ENCODE measurements around the gene SPEF1. TPM values are rescaled to one million over a fixed set of nuclear protein-coding genes. Genes with fewer than 3 reads are reported as not detected.
"Not testable (repeated sequence)": the region's sequence is repeated elsewhere in the genome, so short reads cannot be mapped to it uniquely, and the experiment has no call there.

The SPEF1 gene
- total RNA-seq, 3 donors from 2014 or later = 0.19 TPM; not detected in 2

- H3K4me3 ChIP-seq = no peak overlapping the region
- peaks cover 34% of the 10 kb centered on the region for H3K4me1 ChIP-seq (ENCODE audit: low read depth)
- TF ChIP-seq CTCF (IDR thresholded peaks at IDR 0.05) = no peak
- ATAC-seq = peak; percentile 37
- H3K36me3 ChIP-seq (ENCODE audit: low read depth) = no peaks in the 10 kb centered on the region
- peak; percentile 59 to 81 (median 63) for DNase-seq
- intact Hi-C loops (cut with DNase I, micrococcal nuclease) = no loop called here
- no peaks in the 10 kb centered on the region for H3K9me3 ChIP-seq
These were observed 16.5 kb upstream of the SPEF1 start for GRCh38 chr20:3797592-3798372.

GRCh38 chr20:3797226-3797545, 15.9 kb upstream of the SPEF1 start:
- Histone ChIP-seq H3K9me3 (no peaks in the 10 kb centered on the region), H3K4me3 (no peak overlapping the region), H3K4me1 (ENCODE audit: low read depth) (peaks cover 34% of the 10 kb centered on the region), H3K36me3 (ENCODE audit: low read depth) (no peaks in the 10 kb centered on the region)
- ATAC-seq = no peak
- intact Hi-C loops (cut with DNase I, micrococcal nuclease) = no loop called here
- peak in 2 of 3 donors; percentile 34 to 52 for DNase-seq
- no peak for TF ChIP-seq CTCF (IDR thresholded peaks at IDR 0.05)

GRCh38 chr20:3796477-3797225, 15.4 kb upstream of the SPEF1 start:
- peak overlapping the region; percentile 17 for H3K4me3 ChIP-seq
- no peaks in the 10 kb centered on the region for H3K36me3 ChIP-seq (ENCODE audit: low read depth)
- no peaks in the 10 kb centered on the region for H3K9me3 ChIP-seq
- H3K4me1 ChIP-seq (ENCODE audit: low read depth) = peaks cover 34% of the 10 kb centered on the region
- intact Hi-C loops (cut with DNase I, micrococcal nuclease) = no loop called here
- peak in 2 of 3 donors; percentile 59 to 73 for DNase-seq
- TF ChIP-seq CTCF (IDR thresholded peaks at IDR 0.05) = no peak
- peak; percentile 1 for ATAC-seq

GRCh38 chr20:3795511-3796468, 14.5 kb upstream of the SPEF1 start, which contains the start of gene CDC25B:
CDC25B (plus strand) TSS chr20:3796310; CDS start chr20:3796532, 222 bp downstream.
- ATAC-seq = peak; percentile 87
- TF ChIP-seq CTCF (IDR thresholded peaks at IDR 0.05) = no peak
- Histone ChIP-seq H3K36me3 (ENCODE audit: low read depth) (no peaks in the 10 kb centered on the region), H3K4me3 (peak within 1 kb of the TSS; percentile 35), H3K4me1 (ENCODE audit: low read depth) (peaks cover 34% of the 10 kb centered on the region), H3K9me3 (no peaks in the 10 kb centered on the region)
- peak; percentile 96 to 98 (median 97) for DNase-seq
- intact Hi-C loops (cut with DNase I, micrococcal nuclease) = no loop called here

GRCh38 chr20:3794701-3795420, 13.6 kb upstream of the SPEF1 start:
- intact Hi-C loops (cut with DNase I, micrococcal nuclease) = no loop called here
- ATAC-seq (no peak), DNase-seq (peak in 1 of 3 donors; percentile 63)
- no peak for TF ChIP-seq CTCF (IDR thresholded peaks at IDR 0.05)
- Histone ChIP-seq H3K4me3 (no peak overlapping the region), H3K9me3 (no peaks in the 10 kb centered on the region), H3K4me1 (ENCODE audit: low read depth) (peaks cover 33% of the 10 kb centered on the region), H3K36me3 (ENCODE audit: low read depth) (no peaks in the 10 kb centered on the region)

GRCh38 chr20:3794168-3794567, 12.9 kb upstream of the SPEF1 start:
- ATAC-seq; intact Hi-C loops (cut with DNase I, micrococcal nuclease); DNase-seq; H3K36me3 ChIP-seq (ENCODE audit: low read depth); H3K9me3 ChIP-seq; H3K4me3 ChIP-seq: not testable (repeated sequence)
- peaks cover 26% of the 10 kb centered on the region for H3K4me1 ChIP-seq (ENCODE audit: low read depth)

GRCh38 chr20:3789201-3789600, 8.0 kb upstream of the SPEF1 start:
- H3K36me3 ChIP-seq (ENCODE audit: low read depth); DNase-seq; ATAC-seq; intact Hi-C loops (cut with DNase I, micrococcal nuclease); H3K9me3 ChIP-seq; H3K4me3 ChIP-seq: not testable (repeated sequence)
- peaks cover 34% of the 10 kb centered on the region for H3K4me1 ChIP-seq (ENCODE audit: low read depth)
